GM23338 (cell line): Measurements from ENCODE around the gene ERI2. TPM values are rescaled to one million over a fixed set of nuclear protein-coding genes. Genes with fewer than 3 reads are reported as not detected.
A peak's percentile ranks its signal among the peaks of the same experiment; 100 is the strongest.

ENCODE experiments used
- ATAC-seq: fragments of 200-7000 bp; cut with Tn5 transposase; 3 replicates; pipeline ENCODE4 v1.9.1; 2020
- DNase-seq: peaks from one replicate; pipeline ENCODE4 v3.0.0-alpha.2; 2015; ENCODE audit warnings: low spot score
- H2AFZ ChIP-seq: fragments of 200-600 bp; sonication (generic); 2 replicates; pipeline ENCODE4 v1.8.0; 2016; ENCODE audit warnings: antibody characterized with exemption, mild to moderate bottlenecking, moderate library complexity
- H3F3A ChIP-seq: fragments of 200-600 bp; sonication (generic); replicated peaks from 2 replicates; pipeline ENCODE4 v1.8.0; 2017; ENCODE audit warnings: antibody characterized with exemption, mixed run types, low read depth
- H3K27ac ChIP-seq: fragments of 200-600 bp; sonication (generic); 2 replicates; pipeline ENCODE4 v1.6.1; 2016; ENCODE audit warnings: low read depth
- H3K27me3 ChIP-seq: fragments of 200-600 bp; sonication (generic); 2 replicates; pipeline ENCODE4 v1.8.0; 2016; ENCODE audit warnings: mild to moderate bottlenecking, mixed run types, moderate library complexity; ENCODE audit not compliant: insufficient read depth
- H3K36me3 ChIP-seq: fragments of 200-600 bp; sonication (generic); 2 replicates; pipeline ENCODE4 v1.8.0; 2016; ENCODE audit warnings: mild to moderate bottlenecking; ENCODE audit not compliant: insufficient read depth
- H3K4me1 ChIP-seq: fragments of 200-600 bp; sonication (generic); 2 replicates; pipeline ENCODE4 v1.8.0; 2016; ENCODE audit warnings: mild to moderate bottlenecking, moderate library complexity; ENCODE audit not compliant: insufficient read depth
- H3K4me2 ChIP-seq: fragments of 200-600 bp; sonication (generic); 2 replicates; pipeline ENCODE4 v1.7.1; 2017; ENCODE audit warnings: mixed run types
- H3K4me3 ChIP-seq: fragments of 200-600 bp; sonication (generic); 2 replicates; pipeline ENCODE4 v1.6.1; 2016; ENCODE audit warnings: mixed run types
- H3K79me2 ChIP-seq: fragments of 200-600 bp; sonication (generic); replicated peaks from 2 replicates; pipeline ENCODE4 v1.8.0; 2017; ENCODE audit warnings: mild to moderate bottlenecking; ENCODE audit not compliant: insufficient read depth
- H3K9me2 ChIP-seq: fragments of 200-600 bp; sonication (generic); 2 replicates; pipeline ENCODE4 v1.8.0; 2017; ENCODE audit not compliant: insufficient read depth
- H4K20me1 ChIP-seq: fragments of 200-600 bp; sonication (generic); replicated peaks from 2 replicates; pipeline ENCODE4 v1.8.0; 2017; ENCODE audit warnings: mild to moderate bottlenecking; ENCODE audit not compliant: insufficient read depth
- H3K27ac Mint-ChIP-seq: 2 replicates; pipeline ENCODE4 v1.8.0; 2020; ENCODE audit warnings: inconsistent platforms, mild to moderate bottlenecking, moderate library complexity, mixed read lengths
- H3K27me3 Mint-ChIP-seq: 3 replicates; pipeline ENCODE4 v1.8.0; 2022; ENCODE audit warnings: low read depth, mild to moderate bottlenecking, moderate library complexity, mixed read lengths, inconsistent platforms; ENCODE audit not compliant: insufficient read depth, poor library complexity
- H3K36me3 Mint-ChIP-seq: 3 replicates; pipeline ENCODE4 v1.8.0; 2021; ENCODE audit warnings: low read depth, mild to moderate bottlenecking, inconsistent platforms, moderate library complexity, mixed read lengths
- H3K4me1 Mint-ChIP-seq: 3 replicates; pipeline ENCODE4 v1.8.0; 2020; ENCODE audit warnings: mild to moderate bottlenecking, inconsistent platforms, mixed read lengths
- H3K4me3 Mint-ChIP-seq: 3 replicates; pipeline ENCODE4 v1.8.0; 2021; ENCODE audit warnings: moderate library complexity, mild to moderate bottlenecking, inconsistent platforms, mixed read lengths
- H3K9me3 Mint-ChIP-seq: 3 replicates; pipeline ENCODE4 v1.8.0; 2020; ENCODE audit warnings: moderate library complexity, mild to moderate bottlenecking, inconsistent platforms, mixed read lengths
- ETS1 ChIP-seq: IDR thresholded peaks from 2 replicates; pipeline ENCODE4 v1.6.1; 2016; ENCODE audit warnings: antibody characterized with exemption
- EZH2 ChIP-seq: fragments of 200-600 bp; sonication (generic); IDR thresholded peaks from one replicate; pipeline ENCODE4 v1.8.0; 2017; ENCODE audit warnings: antibody characterized with exemption, mild to moderate bottlenecking, low read depth; ENCODE audit not compliant: unreplicated experiment
- EZH2phosphoT487 ChIP-seq: fragments of 200-600 bp; sonication (generic); IDR thresholded peaks from one replicate; pipeline ENCODE4 v1.8.1; 2018; ENCODE audit warnings: antibody characterized with exemption; ENCODE audit not compliant: unreplicated experiment
- JUNB ChIP-seq: IDR thresholded peaks from one replicate; pipeline ENCODE4 v1.6.1; 2016; ENCODE audit warnings: antibody characterized with exemption; ENCODE audit not compliant: unreplicated experiment
- NANOG ChIP-seq: IDR thresholded peaks from 2 replicates; pipeline ENCODE4 v1.6.1; 2016; ENCODE audit warnings: antibody characterized with exemption, borderline replicate concordance
- POLR2AphosphoS5 ChIP-seq: IDR thresholded peaks from 2 replicates; pipeline ENCODE4 v1.6.1; 2016; ENCODE audit warnings: antibody characterized with exemption, low read depth
- REST ChIP-seq: IDR thresholded peaks from one replicate; pipeline ENCODE4 v1.6.1; 2018; ENCODE audit warnings: antibody characterized with exemption; ENCODE audit not compliant: unreplicated experiment
- STAT1 ChIP-seq: IDR thresholded peaks from one replicate; pipeline ENCODE4 v1.6.1; 2016; ENCODE audit warnings: antibody characterized with exemption; ENCODE audit not compliant: unreplicated experiment
- ZNF331 ChIP-seq: fragments of 250-450 bp; sonication (Bioruptor Pico); IDR thresholded peaks from 2 replicates; pipeline ENCODE4 v1.5.0; 2020; ENCODE audit warnings: low read depth, mild to moderate bottlenecking, moderate library complexity
- ZNF462 ChIP-seq: fragments of 250-450 bp; sonication (Bioruptor Pico); IDR thresholded peaks from 2 replicates; pipeline ENCODE4 v1.5.0; 2020; ENCODE audit warnings: mild to moderate bottlenecking, moderate library complexity
- polyA plus RNA-seq: library from polyadenylated mRNA; unstranded; fragments of >200 nt; fragmentation: Nextera tagmentation; extraction: Ambion mirVana; gene quantifications from 2 replicates; pipeline ENCODE4 v1.2.1, GENCODE V29; 2016
- total RNA-seq: library from RNA; depleted of rRNA; stranded (reverse); fragments of >200 nt; shearing (Covaris generic); gene quantifications from 2 replicates; pipeline ENCODE4 v1.2.3, GENCODE V29; 2014

The ERI2 gene
- total and polyA plus RNA-seq, 2 experiments from 2014 or later: 7.2 to 19.5 TPM

- Histone ChIP-seq H3K27ac (peak overlapping the region; percentile 42), H3F3A (no peaks in the 10 kb centered on the region), H3K9me2 (no peaks in the 10 kb centered on the region), H3K27me3 (no peaks in the 10 kb centered on the region), H2AFZ (no peak overlapping the region), H3K79me2 (0 out of 2 replicates have a peak, but pooled peaks cover 8% of the 10 kb centered on the region), H3K4me2 (no peak overlapping the region), H3K4me3 (no peak overlapping the region), H4K20me1 (no peaks in the 10 kb centered on the region), H3K36me3 (no peaks in the 10 kb centered on the region), H3K4me1 (peaks cover 4% of the 10 kb centered on the region)
- no peak for ATAC-seq
- no peaks in the 10 kb centered on the region; the same call in 2 of the 3 replicates for H3K36me3 Mint-ChIP-seq
- H3K4me1 Mint-ChIP-seq: peaks cover 7% of the 10 kb centered on the region
- peak overlapping the region; percentile 6; the same call in 1 of the 2 replicates for H3K27ac Mint-ChIP-seq
- TF ChIP-seq POLR2AphosphoS5 (no peak), EZH2 (no peak), EZH2phosphoT487 (no peak), REST (no peak), JUNB (no peak), ZNF331 (no peak), STAT1 (no peak), ZNF462 (CRISPR knock-in tag) (no peak), ETS1 (no peak), NANOG (no peak)
- no peaks in the 10 kb centered on the region for H3K9me3 Mint-ChIP-seq
- DNase-seq: no peak
- H3K4me3 Mint-ChIP-seq: no peak overlapping the region
- peaks cover 2% of the 10 kb centered on the region for H3K27me3 Mint-ChIP-seq
Measured at GRCh38 chr16:20850981-20851380, 44.7 kb upstream of the ERI2 start.
